ENCODE measurements around the gene FKBP1B.
A peak's percentile ranks its signal among the peaks of the same experiment; 100 is the strongest.
"Not testable (repeated sequence)": the region's sequence is repeated elsewhere in the genome, so short reads cannot be mapped to it uniquely, and the experiment has no call there.

FKBP1B gene

DNA sequence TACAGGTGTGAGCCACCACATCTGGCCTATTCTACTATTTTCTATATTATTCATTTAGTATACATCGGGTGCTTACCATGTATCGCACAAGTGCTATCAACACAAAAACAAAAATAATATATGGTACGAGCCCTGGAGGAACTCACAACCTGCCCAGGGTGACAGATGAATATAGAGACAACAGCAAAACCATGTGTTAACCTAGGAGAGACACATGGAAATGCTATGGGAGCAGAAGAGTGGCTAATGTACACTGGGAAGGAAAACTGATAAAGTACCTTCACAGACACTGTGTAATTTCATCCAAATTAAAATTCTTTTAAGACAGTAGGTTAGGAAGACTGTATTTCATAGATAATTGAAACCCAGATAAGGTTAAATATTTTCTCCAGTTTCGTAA lies 22.7 kb downstream of the FKBP1B start:
- no peak for DNase-seq

DNA sequence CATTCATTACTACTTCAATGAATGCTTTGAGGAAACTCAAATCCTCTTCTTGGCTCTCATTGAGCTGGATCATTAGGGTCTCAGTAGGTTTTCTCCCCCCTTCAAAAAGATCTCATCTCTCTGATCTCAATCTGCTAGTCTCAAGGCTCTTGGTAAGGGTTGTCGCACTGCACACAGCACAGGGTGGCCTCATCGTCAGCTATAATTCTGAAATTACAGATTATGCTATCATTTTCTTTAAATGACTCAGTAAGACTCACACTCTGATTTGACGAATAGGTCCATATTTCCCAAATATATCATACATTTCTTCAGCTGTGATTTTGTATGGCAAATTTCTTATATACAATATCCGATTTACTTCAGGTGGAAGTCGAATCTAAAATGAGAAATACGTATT lies 24.3 kb downstream of the FKBP1B start:
- no peak for DNase-seq

DNA sequence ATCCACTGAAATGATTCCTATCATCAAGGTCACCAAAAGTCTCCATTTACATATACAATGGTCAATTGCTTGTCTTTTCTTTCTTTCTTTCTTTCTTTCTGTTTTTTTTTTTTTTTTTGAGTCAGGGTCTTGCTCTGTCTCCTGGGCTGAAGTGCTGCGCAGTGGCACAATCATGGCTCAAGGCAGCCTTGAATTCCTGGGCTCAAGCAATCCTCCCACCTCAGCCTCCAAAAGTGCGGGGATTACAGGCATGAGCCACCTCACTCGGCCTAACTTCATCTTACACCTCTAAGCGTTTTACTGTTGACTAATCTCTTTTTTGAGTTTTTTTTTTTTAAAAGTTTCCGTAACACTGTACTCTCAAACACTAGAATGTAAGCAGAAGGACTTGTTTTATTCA lies 25.7 kb downstream of the FKBP1B start:
- no peak for DNase-seq

DNA sequence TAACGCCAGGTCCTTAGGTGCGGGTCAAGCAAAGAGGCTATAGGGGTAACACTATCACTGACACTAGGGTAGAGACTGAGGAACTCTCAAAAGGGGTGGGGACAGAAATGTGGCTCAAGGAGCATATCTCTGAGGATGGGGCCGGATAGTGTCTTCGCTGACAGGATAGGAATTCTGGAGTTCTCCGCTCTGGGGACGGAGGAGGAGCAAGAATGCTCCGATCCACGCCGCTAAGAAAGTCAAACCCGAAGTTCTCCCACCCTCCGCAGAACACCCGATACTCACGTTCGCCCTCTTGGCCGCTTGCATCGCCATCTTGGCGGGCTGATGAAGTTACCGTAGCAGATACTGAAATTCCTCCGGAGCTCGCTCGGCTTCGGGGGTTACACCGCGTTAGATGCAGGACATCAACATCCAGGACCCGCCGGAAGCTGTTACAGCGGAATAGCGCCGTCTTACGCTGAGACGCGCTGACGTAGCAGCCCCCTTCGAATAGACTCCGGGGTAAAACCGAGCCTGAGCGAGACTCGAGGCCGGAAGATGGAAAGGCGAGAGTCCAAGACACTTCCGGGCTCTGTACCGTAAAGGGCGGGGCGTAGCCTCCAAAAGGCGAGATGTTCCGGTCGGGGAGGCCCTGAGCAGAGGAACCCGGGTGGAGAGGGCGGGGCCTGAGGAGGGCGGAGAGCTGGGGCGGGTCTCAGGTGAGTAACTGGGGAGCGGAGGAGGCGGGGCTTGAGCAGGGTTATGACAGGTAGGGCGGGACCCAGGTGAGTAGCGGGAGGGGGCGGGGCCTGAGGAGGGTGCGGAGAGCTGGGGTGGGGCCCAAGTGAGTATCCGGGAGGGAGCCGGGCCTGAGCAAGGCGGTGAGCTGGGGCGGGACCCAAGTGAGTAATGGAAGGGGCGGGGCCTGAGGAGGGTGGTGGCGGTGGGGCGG lies 26.6 kb downstream of the FKBP1B start, which contains the start of gene SF3B6:
SF3B6 (minus strand) TSS at position 412 of the 934 bp plus-strand sequence; CDS start at position 315, 97 bp downstream.
- peak; percentile 99 for DNase-seq

DNA sequence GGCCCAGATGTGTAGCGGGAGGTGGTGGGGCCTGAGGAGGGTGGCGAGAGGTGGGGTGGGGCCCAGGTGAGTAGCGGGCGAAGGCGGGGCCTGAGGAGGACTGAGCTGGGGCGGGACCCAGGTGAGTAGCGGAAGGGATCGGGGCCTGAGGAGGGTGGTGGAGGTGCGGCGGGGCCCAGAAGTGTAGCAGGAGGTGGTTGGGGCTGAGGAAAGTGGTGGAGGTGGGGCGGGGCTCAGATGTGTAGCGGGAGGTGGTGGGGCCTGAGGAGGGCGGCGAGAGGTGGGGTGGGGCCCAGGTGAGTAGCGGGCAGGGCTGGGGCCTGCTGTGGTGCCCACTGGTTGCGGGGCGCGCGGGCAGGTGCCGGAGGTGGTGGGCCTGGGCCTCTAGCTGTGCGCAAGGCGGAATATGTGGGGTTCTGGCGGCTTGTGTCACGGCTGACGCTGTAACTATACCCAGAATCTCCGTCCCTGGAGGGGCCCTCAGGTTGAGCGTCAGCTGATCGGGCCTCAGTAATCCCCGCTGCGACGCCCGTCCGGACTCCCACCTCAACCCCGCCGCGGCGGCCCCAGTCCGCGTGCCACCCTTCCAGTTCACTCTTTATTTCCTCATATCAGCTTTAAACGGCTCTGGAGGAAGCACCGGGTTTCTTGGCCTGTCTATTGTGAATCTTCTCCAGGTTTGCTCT lies 27.5 kb downstream of the FKBP1B start:
- DNase-seq = peak; percentile 23

DNA sequence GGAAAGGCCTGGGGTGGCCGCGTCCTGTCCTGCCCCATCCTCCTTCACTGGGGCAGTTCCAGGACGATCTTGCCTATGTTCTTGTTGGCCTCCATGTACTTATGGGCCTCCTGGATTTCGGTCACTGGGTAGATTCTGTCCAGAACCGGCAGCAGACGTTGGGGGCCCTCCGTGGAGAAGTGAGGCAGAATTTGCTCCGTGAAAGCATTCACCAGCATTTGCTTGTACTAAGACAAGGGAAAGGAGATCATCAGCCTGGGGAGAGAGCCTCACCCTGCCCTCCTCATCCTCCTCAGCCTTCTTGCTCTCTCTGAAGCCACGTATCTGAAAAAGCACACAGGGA lies 28.0 kb downstream of the FKBP1B start:
- no peak for DNase-seq

DNA sequence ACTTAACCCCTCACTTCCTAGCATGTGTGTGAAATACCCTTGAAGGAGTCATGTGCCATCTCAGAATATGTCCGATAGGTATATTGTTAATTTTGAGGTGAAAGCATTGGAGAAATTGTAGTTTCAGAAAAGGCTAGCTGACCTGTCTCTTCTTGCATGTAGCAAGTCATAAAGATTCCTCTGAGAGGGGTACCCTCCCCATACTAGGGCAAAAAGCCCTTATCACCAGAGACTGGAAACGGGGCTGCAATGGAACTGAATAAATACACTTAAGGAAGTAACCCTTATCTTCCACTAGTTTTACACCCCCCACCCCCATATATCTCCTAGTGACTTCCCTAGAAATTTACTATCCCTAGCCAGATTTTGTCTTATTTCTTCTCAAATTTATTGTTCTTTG lies 28.3 kb downstream of the FKBP1B start:
- no peak for DNase-seq

DNA sequence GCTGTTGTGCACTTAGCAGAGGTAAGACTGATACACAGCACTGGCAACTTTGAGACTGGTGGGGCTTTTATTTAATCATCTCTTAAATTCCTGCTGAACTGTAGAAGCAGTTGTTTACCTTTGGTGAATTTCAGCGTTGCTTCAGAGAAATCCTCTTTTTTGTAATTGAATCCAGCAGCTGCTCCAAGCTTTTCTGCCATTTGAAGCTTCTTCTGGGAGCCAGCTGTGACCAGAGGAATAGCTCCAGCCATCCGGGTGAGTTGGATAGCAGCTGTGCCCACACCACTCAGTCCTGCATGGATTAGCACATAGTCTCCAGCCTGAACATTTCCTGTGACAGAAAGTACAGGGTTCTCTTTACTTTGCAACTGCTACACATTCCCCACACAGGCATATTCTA lies 31.2 kb downstream of the FKBP1B start:
- no peak for DNase-seq

DNA sequence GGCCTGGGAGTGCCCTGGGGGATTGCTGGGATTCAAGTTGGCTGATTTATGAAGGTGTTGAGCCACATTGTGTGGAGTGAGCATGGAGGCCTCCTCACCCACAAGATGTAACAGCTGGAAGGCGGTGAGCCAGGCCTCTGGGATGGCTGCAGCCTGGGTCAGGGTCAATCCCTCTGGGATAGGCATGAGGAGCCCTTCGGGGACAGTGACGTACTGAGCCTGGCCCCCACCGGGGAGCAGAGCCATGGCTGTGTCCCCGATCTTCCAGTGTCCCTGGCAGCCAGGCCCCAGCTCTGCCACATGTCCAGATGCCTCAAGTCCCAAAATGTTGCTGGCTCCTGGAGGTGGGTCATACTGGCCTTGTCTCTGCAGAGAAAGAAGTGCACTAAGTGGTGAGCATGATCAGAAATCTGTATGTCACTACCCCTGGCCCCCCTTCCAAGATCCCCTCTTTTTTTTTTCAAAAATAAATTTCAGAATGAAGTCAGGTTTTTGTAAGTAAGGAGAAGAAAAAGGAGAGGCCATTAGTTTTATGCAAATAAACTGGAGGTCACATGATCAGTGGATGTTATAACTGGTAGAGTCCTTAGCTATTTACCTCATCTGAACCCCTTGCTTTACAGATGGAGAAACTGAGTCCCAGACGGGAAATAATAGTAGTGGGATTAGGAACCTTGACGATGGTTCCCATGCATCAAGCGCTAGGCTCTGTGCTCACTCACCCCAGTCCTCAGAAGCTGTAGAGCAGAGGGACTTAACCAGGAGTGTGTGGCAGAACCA lies 33.4 kb downstream of the FKBP1B start:
- no peak for DNase-seq

DNA sequence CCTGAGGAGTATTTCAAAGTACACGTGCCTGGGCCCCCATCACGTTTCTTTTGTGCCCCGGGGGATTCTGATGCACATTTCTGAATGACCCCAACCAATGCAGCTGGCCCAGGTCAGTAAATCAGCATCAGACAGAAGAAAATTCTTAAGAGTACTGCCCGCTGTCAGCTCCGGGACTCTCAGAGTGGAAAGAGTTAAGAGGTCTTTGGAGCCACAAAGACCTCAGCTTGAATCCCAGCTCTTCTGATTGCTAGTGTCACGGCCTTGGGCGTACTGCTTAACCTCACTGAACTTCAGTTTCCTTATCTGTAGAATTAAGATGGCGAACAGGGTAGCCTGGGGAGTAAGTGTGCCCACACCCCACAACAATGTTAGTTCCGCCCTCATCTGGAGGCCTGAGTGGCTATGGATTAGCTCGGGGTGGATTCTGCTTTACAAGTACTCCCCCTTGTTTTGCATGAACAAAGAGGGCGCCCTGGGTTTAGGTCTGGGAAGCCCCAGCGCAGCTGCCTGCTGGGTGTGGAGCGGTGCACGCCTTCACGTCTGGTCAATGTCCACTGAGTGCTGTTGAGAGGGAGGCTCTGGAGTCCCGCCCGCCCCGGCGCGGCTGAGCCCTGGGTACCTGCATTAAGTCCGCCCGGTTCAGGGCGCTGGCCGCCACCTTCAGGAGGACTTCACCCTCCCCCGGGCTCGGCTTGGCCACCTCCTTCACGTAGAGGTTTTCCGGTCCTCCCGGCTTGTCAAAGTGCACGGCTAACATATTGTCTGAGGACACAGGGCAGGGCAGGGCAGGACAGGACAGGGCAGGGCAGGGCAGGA lies 34.2 kb downstream of the FKBP1B start:
- peak; percentile 79 for DNase-seq

DNA sequence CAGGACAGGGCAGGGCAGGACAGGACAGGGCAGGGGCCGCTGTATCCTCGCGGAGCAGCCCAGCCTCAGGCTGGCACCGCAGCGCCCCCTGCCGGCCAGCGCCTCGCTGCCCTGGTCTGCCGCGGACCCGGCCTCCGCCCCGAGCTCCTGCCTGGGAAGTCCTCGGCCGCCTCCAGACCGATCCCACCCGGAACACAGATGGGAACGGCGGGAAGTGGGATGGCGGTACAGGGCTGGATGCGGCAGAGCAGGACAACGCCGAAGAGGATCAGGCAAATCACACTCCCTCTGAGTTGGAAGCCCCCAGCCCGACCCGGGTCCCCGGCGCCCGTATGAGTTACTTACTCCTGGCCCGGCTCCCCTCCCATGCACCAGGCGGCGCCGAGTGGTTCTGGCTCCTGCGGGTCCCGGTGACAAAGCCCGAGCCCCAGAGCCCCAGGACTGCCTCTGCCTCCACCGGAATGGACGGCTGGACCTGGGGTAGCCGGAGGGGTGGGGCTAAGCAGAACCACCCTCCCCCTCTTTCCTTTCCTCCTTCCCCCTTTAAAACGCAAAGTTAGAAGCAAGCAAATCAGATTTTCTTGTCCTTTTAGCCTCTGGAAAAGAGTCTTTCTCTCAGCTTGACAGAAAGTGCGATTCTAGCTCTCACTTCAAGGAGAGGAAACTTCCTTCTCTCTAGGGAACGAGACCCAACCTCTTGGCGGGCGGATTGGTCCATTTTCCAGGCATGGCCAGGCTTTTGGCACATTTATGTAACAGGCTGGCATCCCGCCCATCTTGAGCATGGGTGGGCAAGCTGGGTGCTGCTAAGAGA lies 35.1 kb downstream of the FKBP1B start, which contains the start of gene TP53I3:
TP53I3 (minus strand) TSS at position 449 of the 814 bp plus-strand sequence. CDS start 508 bp downstream, outside the sequence.
- DNase-seq = peak; percentile 95

DNA sequence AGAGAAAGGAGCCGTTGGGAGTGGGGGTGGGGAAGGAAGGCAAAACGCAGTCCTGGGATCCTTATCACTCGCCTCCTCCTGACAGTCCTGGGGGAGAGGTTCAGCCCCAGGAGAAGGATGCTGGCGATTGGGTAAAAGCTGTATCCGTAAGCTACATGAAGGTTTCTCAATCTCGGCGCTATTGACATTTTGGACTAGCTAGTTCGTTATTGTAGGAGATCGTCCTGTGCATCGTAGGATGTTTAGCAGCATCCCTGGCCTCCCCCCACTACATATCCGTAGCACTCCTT lies 35.6 kb downstream of the FKBP1B start:
- no peak for DNase-seq

DNA sequence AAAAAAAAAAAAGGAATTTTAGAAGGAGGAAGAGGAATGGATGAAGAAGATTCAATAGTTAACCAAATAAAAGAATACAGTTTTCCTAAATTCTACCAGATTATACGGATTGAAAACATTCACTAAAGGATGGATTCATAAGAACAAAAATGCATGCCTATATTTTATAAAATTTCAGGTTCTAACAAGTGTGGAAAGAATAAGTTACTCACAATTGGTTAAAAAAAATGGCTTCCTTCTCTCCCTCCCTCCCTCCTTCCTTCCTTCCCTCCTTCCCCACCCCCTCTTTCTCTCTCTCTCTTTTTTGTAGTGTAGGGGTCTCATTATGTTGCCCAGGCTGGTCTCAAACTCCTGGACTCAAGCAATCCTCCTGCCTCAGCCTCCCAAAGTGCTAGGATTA lies 36.7 kb downstream of the FKBP1B start:
- no peak for DNase-seq

DNA sequence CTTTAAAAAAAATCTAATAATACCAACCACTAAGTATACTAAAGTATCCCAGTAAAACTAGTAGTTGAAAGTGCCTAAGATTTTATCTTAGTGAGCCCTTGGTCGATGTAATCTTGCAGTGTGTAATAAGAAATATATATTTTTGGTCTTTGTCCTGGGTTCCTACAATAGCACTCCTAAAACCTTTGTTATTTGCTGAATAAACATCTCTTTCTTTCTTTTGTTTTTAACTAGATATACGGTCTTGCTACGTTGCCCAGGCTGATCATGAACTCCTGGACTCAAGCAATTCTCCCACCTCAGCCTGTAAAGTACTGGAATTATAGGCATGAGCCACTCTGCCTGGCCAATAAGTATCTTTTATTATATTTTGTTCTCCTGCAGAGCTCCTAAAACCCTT lies 37.5 kb downstream of the FKBP1B start:
- DNase-seq = no peak

DNA sequence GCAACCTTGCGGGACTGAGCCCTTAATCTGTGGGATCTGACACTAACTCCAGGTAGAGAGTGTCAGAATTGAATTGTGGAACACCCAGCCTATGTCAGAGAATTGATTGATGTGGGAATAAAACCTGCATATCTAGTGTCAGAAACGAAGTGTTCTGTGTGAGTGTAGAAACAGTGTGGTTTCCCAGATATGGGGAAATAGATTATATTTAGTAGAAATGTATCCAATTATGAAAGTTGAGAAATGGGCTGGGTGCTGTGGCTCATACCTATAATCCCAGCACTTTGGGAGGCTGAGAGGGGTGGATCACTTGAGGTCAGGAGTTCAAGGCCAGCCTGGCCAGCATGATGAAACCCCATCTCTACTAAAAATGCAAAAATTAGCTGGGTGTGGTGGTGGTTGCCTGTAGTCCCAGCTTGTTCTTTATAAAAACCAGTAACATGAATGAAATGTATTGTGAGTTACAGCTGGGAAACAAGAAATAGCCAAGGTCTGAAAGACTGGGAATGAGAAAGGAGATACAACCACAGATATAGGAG lies 39.3 kb downstream of the FKBP1B start:
- DNase-seq = no peak

DNA sequence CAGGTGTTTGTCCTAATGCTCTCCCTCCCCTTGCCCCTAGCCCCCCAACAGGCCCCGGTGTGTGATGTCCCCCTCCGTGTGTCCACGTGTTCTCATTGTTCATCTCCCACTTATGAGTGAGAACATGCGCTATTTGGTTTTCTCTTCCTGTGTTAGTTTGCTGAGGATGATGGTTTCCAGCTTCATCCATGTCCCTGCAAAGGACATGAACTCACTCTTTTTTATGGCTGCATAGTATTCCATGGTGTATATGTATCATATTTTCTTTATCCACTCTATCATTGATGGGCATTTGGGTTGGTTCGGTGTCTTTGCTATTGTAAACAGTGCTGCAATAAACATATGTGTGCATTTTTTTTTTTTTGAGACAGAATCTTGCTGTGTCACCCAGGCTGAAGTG lies 43.7 kb downstream of the FKBP1B start:
- DNase-seq = not testable (repeated sequence)

DNA sequence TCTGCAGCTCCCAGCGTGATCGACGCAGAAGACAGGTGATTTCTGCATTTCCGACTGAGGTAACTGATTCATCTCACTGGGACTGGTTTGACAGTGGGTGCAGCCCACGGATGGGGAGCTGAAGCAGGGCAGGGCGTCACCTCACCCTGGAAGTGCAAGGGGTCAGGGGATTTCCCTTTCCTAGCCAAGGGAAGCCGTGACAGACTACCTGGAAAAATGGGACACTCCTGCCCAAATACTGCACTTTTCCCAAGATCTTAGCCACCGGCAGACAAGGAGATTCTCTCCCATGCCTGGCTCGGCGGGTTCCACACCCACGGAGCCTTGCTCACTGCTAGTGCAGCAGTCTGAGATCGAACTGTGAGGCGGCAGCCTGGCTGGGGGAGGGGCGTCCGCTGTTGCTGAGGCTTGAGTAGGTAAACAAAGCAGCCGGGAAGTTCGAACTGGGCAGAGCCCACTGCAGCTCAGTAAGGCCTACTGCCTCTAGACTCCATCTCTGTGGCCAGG lies 45.7 kb downstream of the FKBP1B start:
- DNase-seq = not testable (repeated sequence)

DNA sequence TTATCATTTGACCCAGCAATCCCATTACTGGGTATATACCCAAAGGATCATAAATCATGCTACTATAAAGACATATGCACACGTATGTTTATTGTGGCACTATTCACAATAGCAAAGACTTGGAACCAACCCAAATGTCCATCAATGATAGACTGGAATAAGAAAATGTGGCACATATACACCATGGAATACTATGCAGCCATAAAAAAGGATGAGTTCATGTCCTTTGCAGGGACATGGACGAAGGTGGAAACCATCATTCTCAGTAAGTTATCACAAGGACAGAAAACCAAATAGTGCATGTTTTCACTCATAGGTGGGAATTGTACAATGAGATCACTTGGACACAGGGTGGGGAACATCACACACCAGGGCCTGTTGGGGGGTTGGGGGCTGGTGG lies 51.2 kb downstream of the FKBP1B start:
- not testable (repeated sequence) for DNase-seq

DNA sequence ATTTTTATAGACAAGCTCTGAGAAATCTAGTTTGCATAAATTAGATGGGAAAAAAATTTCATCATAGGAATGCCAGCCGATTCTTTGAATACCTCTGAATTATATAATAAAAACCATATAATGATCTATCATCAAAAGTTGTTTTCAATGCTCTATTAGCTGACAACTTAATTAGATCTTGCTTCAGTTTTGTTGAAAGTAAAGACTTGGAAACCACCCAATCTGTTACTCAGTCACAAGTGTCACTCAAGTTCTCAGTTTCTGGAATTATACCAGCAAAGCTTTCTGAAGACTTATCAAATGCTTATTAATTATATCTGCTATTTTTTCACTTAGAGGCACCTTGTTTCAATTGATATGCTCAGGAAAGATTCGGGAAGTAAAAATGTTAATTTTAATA lies 52.5 kb downstream of the FKBP1B start:
- DNase-seq = no peak

DNA sequence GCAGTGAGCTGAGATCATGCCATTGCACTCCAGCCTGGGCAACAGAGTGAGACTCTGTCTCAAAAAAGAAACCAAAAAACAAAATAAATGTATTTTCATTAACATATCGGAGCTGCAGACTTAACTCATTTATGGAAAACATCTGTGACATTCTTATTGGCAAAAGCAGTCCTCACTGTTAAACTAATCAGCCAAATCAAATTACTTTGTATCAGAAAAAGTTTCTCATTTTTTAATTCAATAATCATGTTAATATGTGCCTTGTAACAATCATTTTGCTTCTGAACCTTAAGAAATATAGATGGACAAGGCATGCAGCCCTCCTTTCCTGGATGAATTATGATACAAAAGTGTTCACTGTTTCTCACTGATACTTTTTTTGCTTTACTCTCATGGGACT lies 53.1 kb downstream of the FKBP1B start:
- DNase-seq = no peak

DNA sequence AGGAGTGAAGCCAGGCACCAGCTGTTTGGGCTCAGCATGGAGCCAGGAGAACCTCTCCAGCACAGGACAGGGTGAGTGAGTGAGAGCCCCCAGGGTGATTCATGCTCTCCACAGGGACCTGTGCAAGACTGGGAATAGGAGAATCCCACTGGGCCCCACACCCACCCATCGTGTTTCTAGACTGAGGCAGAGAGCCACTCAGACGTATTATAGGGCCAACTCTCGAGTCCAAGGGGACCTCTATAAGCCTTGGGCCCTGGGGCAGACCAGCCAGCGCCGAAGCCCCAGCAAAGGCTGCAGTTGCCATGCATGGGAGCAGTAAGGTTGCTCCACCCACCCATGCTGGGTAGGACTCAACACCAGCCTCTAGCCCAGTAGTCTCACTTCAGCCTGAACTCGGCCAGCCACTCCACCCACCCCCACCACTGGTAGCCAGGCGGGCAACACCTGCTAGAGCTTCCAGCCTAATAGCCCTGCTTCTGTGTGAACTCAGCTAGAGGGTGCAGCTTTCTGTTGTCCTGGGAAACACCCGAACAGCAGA lies 54.6 kb downstream of the FKBP1B start:
- no peak for DNase-seq
